Fibroblast of skin of left biceps (primary cell): ENCODE data around the gene PGAM5.
"Not testable (repeated sequence)": the region's sequence is repeated elsewhere in the genome, so short reads cannot be mapped to it uniquely, and the experiment has no call there.

ENCODE experiments used
- DNase-seq, 2 experiments: peaks; one replicate each; pipeline ENCODE4 v3.0.0-alpha.2; 2013; ENCODE audit warnings: low read depth in 2 of 2

The PGAM5 gene

DNA sequence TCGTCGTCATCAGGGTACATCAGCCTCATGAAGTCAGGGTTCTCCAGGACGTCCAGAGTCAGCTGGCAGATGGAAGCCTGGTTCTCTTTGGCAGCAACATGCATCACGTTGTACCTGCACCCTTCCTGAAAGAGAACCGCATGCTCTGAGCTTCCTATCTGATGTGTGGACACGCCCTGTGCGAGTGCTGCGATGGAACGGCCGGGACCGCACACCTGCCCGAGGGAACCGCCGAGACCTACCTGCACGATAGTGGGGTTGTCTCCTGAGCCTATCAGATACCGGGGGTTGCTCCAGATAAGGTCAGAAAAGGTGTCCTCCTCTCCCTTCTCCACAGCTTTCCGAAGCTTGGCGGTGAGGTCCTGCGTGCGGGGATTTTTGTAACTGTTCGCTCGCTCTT lies 37.3 kb downstream of the PGAM5 start:
- no peak for DNase-seq

DNA sequence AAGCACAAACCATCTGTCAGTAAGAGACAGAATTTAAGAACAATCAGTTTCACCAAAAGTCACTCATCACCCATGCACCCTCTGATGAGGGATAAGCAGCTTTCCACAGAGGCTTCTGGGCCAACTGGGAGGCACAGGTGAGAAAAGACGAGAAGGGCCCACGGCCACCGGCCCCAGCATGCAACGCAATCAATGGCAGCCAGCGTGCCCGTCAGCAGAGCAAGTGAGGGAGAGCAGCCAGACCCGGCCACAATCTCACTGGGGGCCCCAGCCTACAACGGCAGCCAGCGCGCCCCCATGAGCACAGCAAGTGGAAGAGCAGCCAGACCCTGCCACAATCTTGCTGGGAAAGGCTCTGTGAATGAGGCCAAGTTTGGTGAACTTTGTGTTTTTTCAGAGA lies 37.7 kb downstream of the PGAM5 start:
- DNase-seq = no peak

DNA sequence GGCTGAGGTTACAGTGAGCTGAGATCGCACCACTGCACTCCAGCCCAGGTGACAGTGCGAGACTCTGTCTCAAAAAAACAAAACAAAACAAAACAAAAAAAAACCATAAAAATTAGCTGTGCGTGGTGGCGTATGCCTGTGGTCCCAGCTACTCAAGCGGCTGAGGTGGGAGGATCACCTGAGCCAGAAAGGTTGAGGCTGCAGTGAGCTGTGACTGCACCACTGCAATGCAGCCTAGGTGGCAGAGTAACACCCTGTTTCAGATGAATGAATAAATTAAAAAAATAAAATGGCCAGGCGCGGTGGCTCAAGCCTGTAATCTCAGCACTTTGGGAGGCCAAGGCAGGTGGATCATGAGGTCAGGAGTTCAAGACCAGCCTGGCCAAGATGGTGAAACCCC lies 43.0 kb downstream of the PGAM5 start:
- DNase-seq = not testable (repeated sequence)

DNA sequence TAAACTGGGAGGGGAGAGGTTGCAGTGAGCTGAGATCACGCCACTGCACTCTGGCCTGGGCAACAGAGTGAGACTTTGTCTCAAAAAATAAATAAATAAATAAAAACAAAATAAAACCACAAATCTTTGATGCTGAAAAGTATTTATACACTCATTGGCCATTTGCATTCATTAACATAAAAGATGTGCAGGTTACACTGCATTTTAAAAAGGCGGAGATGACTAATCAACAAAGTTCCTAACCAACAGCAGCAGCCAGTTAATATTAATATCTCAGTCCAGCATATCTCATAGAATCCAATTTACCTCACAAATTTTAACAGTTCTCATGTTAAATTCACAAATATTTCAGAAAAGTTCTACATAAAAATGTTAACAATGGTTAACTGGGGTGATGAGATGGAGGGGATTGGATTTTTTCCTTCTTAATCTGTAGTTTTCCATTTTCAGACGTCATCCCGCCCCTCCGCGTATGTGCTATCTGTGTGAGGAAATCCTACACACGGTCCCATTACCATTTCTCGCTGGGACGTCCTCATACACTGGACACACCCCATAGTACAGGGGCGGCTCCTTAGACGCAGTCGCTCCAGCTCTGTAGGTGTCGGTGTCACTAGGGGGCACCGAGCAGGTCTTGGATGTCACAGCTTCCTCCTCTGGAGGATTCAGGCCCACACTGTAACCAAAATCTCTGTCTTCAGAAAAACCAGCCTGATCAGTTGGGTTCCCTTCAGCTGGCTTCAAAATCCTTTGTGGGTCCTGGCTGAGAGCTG lies 43.7 kb downstream of the PGAM5 start:
- no peak for DNase-seq

DNA sequence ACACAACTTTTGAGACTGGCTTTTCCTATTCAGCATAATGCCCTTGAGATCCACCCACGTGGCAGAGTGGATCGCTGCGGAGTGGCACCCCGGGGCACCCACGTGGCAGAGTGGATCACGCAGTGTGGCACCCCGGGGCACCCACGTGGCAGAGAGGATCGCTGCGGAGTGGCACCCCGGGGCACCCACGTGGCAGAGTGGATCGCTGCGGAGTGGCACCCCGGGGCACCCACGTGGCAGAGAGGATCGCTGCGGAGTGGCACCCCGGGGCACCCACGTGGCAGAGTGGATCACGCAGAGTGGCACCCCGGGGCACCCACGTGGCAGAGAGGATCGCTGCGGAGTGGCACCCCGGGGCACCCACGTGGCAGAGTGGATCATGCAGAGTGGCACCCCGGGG lies 48.2 kb downstream of the PGAM5 start:
- DNase-seq = not testable (repeated sequence)

DNA sequence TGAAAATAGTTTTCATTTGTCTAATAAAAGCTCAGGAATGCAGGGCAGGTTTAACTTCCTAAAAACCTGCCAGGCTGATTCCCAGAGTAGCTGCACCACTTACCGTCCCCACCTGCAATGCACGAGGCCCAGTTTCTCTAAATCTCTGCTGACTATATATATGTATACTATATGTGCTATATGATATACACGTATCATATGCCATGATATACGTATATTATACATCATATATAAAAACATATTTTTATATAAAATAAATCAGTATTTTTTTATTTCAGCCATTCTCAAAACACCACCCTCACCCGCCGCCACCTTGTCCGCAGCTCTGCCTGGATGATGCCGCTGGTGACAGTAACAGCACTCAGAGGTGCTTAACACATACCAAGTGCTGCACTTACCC lies 48.7 kb downstream of the PGAM5 start:
- DNase-seq = no peak

DNA sequence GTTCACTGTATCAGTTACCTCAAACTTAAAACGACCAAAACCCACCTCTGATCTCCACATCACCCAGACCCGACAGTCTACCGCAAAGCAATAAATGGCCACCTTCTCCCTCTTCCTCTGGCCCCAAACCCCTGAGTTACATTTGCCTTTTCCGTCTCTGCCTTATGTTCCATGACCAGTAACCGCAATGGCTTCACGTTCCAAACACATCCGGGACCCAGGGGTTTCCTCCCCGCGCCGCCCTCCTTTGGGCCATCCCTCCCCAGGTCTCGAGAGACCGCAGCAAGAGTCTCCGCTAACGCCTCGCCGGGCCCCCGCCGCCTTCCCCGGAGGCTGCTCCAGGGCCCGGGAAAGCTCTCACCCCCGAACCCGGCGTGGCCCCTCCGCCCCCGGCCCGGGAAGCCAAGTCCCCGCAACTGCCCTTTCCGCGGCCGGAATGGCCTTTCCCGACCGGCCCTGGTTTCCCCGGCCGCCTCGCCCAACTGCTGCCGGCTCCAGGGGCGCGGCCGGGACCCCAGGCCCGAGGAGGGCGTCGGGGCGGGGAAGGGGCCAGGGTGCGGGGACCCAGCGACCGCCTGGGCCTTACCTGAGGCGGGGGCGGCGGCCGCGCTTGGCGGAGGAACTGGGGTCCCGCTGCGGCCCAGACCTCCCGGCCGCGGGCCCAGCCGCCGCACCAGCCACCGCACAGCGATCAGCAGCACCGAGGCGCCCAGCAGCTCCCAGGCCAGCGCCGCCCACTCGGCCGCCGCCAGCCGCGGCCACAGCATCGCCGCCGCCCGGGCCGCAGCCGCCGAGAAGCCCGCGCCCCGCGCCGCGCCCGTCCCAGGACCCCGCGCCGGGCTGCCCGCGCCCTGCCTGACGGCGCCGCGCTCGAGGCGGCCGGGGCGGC lies 50.6 kb downstream of the PGAM5 start, which contains the start of gene ANKLE2:
ANKLE2 (minus strand) TSS at position 801 of the 889 bp plus-strand sequence; CDS start at position 767, 34 bp downstream.
- DNase-seq = peak in 1 of 2 experiments; percentile 33

DNA sequence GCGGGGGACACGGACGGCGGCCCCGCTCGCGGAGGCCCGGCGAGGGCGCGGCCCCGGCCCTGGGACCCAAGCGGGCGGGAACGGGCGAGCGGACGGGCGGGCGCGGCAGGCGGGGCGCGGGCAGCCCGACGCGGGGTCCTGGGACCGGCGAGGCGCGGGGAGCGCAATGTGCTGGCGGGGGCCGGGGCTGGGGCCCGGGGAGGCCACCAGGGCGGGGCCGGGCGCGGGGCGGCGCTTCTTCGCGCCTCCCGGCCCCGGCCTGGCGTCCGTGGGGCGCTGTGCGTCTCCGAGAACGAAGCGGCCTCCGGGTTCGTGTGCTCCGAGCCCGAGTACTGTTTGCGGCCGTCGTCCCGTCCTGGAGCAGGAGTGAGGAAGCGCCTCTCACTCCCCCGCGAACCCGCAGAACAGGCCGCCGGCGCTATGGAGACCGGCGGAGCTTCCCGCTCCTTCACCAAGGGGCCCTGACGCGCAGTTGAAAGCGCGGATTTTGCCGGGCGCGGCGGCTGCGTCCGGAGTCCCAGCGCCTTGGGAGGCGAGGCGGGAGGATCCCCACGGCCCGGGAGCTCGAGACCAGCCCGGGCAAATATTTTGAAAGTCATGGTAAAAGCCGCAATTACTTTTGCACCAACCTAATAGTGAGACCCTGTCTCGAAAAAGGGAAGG lies 51.4 kb downstream of the PGAM5 start:
- peak; percentile 70 to 82 for DNase-seq

DNA sequence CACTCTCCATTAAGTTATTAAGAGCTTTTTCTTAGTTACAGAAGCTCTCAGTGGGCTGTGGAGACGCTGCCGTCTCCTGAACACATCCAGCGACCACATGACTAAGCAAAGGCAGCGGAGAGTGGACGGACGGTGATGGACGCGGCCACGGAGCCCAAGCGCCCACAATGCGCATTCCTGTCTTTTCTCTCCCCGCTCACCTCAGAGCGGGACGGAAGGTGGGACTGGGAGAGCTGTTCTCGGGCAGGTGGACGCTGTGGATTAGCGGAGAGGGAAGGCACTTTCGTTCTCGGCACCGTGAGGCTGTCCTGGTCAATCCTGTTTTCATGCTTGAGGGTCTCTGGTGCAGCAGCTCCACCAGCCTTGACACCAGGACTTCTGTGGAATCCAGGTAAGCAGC lies 53.6 kb downstream of the PGAM5 start:
- DNase-seq = no peak

DNA sequence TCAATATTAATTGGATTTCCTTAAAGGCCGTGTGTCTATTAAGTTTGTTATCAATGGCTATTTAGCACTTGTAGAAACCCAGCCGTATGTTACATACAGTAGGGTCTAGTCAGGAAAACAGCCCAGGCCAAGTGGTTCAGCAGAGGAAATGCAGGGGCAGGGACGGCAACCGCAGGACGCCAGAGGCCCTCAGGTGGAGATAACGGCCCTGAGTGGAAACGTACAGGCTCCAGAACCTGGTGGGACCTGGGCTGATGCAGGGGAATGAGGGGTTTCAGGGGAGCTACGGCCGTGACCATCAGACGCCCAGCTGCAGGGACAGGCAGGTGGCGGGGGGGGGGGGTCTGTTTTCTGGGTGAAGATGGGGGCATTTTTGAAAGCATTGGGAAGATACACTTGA lies 54.7 kb downstream of the PGAM5 start:
- no peak for DNase-seq

DNA sequence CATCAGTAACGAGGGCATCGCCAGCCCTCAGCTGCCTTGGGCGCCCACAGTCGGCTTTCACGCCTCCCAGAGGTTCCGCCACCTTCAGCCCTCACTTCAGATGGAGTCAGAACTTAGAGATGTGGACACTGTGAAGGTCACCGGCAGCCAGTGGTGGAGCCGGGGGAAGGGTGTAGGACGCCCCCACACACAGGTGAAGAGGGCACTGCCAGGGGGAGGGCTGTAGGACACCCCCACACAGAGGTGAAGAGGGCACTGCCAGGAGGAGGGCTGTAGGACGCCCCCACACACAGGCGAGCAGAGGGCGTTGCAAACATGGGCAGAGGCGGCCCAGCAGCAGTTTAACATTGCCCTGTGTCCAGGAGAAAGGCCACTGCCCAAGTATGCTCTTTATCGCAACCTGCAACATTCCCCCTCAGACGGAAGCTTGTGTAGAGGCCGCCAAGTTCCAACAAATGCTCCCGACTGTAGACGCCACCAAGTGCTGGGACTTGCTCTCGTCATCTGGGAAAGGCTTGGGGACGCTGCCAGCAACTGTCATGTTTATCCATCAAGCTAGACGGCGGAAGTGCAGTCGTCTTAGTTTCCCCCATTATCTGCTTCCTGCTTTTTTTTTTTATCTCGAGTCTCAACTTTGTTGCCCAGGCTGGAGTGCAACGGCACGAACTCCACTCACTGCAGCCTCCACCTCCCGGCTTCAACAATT lies 55.9 kb downstream of the PGAM5 start:
- no peak for DNase-seq

DNA sequence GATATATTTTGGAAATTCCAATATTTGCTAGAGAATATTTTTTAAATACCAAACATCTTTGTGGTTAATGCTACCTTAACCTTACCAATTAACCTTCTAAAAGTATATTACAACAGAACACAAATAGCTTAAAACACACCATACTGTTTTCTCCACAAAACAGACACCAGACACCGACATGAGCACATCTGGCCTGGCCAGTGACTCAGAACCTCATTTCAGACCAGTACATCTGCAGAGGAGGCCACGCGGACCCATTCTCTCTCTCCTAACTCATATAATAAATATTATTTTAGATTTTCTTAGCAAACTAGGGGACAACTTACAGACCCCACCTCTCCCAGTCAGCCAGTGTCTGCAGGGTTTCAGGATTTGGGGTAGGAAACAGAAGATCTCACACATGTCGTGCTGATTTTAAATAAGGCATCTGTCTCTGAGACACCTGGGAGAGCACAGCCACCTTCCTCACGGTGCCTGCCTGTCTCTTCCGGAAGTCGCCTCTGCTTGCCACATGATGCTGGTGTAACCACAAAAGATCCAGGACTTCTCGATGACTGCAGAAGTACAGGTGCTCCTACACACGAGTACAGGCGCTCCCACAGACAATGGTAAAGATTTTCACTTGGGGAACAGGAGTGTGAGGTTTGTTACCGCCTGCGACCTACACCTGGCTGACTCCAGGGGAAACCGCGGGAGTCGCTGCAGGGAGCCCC lies 60.6 kb downstream of the PGAM5 start:
- DNase-seq = no peak
